ENCODE data around the gene PACSIN1.

The PACSIN1 gene

GRCh38 chr6:34515473-34516387, 49.9 kb downstream of the PACSIN1 start:
- no peak for ATAC-seq
- TF ChIP-seq ZNF8 (CRISPR knock-in tag; IDR thresholded peaks at IDR 0.05) = no peak
- no peak for TF ChIP-seq ZFP30 (CRISPR knock-in tag; IDR thresholded peaks at IDR 0.05)
- TF ChIP-seq ESRRG (CRISPR knock-in tag; IDR thresholded peaks at IDR 0.05) = no peak
- TF ChIP-seq, protein P1, sequence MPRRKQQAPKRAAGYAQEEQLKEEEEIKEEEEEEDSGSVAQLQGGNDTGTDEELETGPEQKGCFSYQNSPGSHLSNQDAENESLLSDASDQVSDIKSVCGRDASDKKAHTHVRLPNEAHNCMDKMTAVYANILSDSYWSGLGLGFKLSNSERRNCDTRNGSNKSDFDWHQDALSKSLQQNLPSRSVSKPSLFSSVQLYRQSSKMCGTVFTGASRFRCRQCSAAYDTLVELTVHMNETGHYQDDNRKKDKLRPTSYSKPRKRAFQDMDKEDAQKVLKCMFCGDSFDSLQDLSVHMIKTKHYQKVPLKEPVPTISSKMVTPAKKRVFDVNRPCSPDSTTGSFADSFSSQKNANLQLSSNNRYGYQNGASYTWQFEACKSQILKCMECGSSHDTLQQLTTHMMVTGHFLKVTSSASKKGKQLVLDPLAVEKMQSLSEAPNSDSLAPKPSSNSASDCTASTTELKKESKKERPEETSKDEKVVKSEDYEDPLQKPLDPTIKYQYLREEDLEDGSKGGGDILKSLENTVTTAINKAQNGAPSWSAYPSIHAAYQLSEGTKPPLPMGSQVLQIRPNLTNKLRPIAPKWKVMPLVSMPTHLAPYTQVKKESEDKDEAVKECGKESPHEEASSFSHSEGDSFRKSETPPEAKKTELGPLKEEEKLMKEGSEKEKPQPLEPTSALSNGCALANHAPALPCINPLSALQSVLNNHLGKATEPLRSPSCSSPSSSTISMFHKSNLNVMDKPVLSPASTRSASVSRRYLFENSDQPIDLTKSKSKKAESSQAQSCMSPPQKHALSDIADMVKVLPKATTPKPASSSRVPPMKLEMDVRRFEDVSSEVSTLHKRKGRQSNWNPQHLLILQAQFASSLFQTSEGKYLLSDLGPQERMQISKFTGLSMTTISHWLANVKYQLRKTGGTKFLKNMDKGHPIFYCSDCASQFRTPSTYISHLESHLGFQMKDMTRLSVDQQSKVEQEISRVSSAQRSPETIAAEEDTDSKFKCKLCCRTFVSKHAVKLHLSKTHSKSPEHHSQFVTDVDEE (CRISPR knock-in tag; IDR thresholded peaks at IDR 0.05) = no peak
- TF ChIP-seq TOX (CRISPR knock-in tag; IDR thresholded peaks at IDR 0.05; ENCODE audit: borderline replicate concordance) = no peak
- no peak for TF ChIP-seq SNAI2 (CRISPR knock-in tag; IDR thresholded peaks at IDR 0.05)
- no peak for TF ChIP-seq RARB (CRISPR knock-in tag; IDR thresholded peaks at IDR 0.05)
- TF ChIP-seq CSRNP3 (CRISPR knock-in tag; IDR thresholded peaks at IDR 0.05) = no peak
- no peak for TF ChIP-seq ZFP3 (CRISPR knock-in tag; IDR thresholded peaks at IDR 0.05)
- TF ChIP-seq ISL1 (CRISPR knock-in tag; IDR thresholded peaks at IDR 0.05) = no peak
- no peak for TF ChIP-seq GLIS3 (CRISPR knock-in tag; IDR thresholded peaks at IDR 0.05)
- no peak for TF ChIP-seq OSR1 (CRISPR knock-in tag; IDR thresholded peaks at IDR 0.05)
- no peak for TF ChIP-seq ZNF565 (CRISPR knock-in tag; conservative IDR thresholded peaks at IDR 0.05; ENCODE audit: low read depth)
- TF ChIP-seq ZNF70 (CRISPR knock-in tag; IDR thresholded peaks at IDR 0.05) = no peak
- no peak for TF ChIP-seq TCF4 (CRISPR knock-in tag; IDR thresholded peaks at IDR 0.05; ENCODE audit: borderline replicate concordance)
- no peak for TF ChIP-seq CREB5 (CRISPR knock-in tag; IDR thresholded peaks at IDR 0.05; ENCODE audit: low read depth)

GRCh38 chr6:34516391-34517324, 50.8 kb downstream of the PACSIN1 start:
- ATAC-seq = no peak
- TF ChIP-seq, protein P1 (CRISPR knock-in tag; IDR thresholded peaks at IDR 0.05) = no peak
- TF ChIP-seq PPARA (CRISPR knock-in tag; IDR thresholded peaks at IDR 0.05; ENCODE audit: borderline replicate concordance) = no peak
- no peak for TF ChIP-seq ZFP30 (CRISPR knock-in tag; IDR thresholded peaks at IDR 0.05)
- TF ChIP-seq BACH2 (CRISPR knock-in tag; IDR thresholded peaks at IDR 0.05; ENCODE audit: borderline replicate concordance) = no peak
- no peak for TF ChIP-seq POU6F1 (CRISPR knock-in tag; IDR thresholded peaks at IDR 0.05; ENCODE audit: borderline replicate concordance, low read depth)
- no peak for TF ChIP-seq OSR1 (CRISPR knock-in tag; IDR thresholded peaks at IDR 0.05)
- no peak for TF ChIP-seq CSDC2 (CRISPR knock-in tag; IDR thresholded peaks at IDR 0.05)
- TF ChIP-seq ESRRG (CRISPR knock-in tag; IDR thresholded peaks at IDR 0.05) = no peak
- no peak for TF ChIP-seq ZC3H10 (CRISPR knock-in tag; IDR thresholded peaks at IDR 0.05)
- no peak for TF ChIP-seq RARB (CRISPR knock-in tag; IDR thresholded peaks at IDR 0.05)
- TF ChIP-seq ZNF565 (CRISPR knock-in tag; conservative IDR thresholded peaks at IDR 0.05; ENCODE audit: low read depth) = no peak

All from SK-N-SH treated with all-trans-retinoic acid at 6 μM for 48 hours (cell line).